Suppressor macrophage treated with lipopolysaccharide for 1 hour (primary cell): Measurements from ENCODE around the gene CPT1B.
A peak's percentile ranks its signal among the peaks of the same experiment; 100 is the strongest.

Experiments
- DNase-seq, 3 donors: peaks; one replicate each; pipeline ENCODE4 v3.0.0-alpha.2; 2020 to 2022

The CPT1B gene

DNA sequence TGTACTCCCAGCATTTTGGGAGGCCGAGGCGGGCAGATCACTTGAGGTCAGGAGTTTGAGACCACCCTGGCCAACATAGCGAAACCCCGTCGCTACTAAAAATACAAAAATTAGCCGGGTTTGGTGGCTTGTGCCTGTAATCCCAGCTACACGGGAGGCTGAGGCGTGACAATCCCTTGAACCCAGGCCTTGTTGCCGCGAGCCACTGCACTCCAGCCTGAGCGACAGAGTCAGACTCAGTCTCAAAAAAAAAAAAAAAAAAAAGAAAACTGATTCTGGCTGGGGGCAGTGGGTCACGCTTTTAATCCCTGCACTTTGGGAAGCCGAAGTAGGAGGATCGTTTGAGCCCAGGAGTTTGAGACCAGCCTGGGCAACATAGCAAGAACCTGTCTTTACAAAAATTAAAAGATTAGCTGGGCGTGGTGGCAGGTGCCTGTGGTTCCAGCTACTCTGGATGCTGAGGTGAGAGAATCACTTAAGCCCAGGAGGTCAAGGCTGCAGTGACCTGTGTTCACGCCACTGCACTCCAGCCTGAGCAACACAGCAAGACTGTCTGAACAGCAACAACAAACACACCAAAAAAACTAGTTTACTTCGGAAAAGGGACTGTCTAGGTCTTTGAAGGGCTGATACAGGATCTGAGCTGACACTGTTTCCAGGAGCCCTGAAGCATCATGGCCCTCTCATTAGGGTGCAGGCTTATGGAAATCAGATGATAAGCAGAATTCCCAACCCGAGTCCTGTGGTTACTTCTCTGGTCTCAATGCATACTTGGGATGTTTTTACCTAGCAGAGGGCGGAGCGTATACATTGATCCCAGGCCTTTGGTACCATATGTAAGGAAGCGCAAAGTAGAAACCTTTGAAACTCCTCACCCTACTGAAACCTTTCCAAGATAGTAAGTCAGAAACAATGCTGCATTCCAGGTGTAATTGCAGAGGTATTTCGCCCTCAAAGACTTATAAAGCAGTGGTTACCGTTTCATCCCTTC is 6.2 kb upstream of the CPT1B start:
- DNase-seq: no peak

DNA sequence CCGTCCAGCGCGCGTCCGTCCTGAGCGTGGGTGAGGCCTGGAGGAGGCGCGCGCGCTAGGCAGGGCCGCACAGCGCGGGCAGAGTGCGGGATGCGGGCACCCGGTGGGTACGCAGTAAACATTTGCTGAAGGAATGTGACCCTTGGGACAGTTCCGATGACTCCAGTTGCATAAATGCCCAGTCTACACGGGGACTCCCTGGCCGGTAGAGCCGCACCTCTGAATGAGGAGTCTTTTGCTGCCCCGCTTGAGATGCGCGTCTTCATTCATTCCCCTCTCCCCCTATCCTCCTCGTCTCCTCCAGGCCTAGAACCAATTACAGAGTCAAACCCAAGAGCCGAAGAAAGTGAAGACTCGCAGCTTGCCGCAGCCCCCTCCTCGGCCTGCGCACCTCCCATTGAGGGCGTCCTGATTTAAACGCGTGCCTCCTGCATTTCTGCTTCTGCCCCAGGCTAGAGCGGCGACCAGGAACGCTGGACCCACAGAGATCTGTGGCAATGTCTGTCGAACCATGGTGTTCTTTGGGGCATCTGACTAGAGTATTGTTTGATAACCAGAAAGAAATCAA is 5.2 kb upstream of the CPT1B start:
- DNase-seq: no peak

DNA sequence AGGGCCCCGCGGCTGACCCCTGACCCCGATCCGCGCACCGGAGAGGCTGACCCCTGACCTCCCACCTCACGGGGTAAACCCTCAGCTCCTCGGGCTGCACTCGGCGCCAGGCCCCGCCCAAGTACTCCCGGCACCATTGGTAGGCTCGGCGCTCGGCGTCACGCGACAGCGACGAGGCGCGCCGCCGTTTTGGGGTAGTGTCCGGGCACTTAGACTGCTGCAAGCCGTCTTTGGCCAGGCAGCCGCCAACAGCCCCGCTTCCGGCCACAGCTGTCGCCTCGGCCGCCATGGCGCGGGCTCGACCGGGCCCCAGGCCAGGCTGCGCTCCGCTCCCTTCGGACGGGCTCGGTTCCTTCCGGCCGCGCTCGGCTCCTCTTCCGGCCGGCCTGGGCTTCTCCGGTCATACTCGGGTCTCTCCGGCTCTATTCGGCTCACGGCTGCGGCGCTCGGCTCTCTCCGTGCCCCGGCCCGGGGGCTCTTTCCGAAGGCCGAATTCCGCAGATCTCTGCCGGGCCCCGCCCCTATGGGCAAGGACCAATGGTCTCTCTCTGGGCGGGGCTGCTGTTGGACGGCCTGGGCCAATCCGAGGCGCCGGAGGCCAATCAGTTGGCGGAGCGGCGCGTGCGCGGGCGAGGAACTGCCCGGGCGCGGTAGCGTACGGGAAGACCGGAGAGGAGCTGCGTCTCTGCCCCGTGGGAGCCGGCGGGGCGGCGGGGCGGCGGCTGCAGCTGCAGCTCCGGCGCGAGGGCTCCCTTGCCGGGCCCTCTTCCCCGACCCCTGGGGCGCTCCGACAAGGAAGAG is 4.5 kb upstream of the CPT1B start, which contains the start of gene CHKB:
CHKB (minus strand) TSS at position 357 of the 801 bp plus-strand sequence; CDS start at position 289, 68 bp downstream.
- DNase-seq: peak; percentile 99

DNA sequence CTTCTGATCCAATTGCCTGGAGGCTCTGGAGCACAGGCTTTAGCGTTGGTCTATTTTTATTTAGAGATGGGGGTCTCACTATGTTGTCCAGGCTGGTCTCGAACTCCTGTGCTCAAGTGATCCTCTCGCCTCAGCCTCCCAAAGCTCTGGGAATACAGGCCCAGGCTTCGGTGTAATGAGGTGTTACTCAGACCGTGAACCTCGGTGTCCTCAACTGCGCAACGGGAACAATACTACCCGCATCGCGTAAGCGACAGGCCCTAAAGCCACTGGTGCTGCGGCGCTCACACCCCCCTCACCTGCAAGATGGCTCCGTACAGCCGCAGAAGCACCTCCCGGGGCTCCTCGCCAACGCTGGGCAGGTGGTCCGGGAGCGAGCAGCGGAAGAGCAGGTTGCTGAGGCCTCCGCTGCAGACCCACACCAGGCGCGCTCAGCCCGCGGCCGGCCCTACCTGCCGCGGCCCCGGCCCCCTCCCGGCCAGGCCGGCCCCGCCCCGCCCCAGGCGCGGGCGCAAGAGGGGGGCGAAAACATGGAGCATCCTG is 3.8 kb upstream of the CPT1B start:
- peak in 1 of 3 donors; percentile 44 for DNase-seq

DNA sequence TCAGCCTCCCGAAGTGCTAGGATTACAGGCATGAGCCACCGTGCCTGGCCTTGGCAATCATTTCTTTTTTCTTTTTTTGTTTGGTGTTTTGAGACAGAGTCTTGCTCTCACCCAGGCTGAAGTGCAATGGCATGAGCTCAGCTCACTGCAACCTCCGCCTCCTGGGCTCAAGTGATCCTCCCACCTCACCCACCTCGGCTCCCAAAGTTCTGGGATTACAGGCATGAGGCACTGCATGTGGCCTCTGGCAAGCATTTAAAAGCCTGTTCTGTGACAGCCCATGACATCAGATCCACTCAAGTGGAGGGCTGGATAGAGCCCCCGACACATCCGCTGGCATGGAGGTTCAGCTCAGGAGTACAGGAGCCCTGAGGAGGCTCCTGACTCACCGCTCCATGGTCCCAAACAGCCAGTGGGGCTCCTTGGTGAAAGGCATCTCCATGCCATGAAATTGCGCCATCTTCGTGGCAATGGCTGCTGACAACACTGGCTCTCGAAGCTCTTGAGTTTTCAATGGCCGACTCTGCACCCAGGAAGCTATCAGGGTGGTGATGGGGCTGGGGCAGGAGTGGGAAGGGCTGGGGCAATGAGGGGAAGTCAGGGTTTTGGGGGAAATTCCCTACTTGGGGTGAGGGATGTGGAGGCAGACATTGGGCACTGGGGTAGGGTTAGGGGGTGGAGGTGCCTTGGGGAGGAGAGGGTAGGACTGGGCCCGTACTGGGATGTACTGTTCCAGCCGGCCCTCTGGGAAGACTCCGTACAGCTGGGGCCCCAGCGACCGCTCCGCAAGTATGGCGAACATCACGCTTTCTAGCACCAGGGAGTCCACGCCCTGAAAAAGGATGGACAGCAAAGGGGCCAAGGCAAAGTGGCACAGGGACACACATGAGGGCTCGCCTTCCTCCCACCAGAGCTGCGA is 3.1 kb upstream of the CPT1B start:
- peak; percentile 69 to 76 (median 75) for DNase-seq

DNA sequence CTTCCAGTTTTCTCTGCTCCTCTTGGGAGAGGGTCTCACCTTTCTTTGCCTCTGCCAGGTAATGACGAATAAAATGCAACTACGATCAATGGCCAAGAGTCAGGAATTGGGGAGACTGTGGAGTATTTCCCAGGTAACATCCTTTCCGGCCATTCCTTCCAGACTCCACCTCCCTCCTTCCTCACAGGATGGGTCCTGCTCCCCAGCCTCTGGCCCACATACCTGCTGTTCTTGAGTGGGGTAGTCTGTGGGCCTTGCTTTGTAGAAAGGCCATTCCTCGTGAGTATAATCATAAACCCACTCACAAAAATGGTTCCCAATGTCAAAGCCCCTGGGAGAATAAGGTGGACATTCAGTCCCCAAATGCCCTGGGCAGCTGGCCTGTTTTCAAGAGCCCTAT is 1.5 kb upstream of the CPT1B start:
- no peak for DNase-seq

DNA sequence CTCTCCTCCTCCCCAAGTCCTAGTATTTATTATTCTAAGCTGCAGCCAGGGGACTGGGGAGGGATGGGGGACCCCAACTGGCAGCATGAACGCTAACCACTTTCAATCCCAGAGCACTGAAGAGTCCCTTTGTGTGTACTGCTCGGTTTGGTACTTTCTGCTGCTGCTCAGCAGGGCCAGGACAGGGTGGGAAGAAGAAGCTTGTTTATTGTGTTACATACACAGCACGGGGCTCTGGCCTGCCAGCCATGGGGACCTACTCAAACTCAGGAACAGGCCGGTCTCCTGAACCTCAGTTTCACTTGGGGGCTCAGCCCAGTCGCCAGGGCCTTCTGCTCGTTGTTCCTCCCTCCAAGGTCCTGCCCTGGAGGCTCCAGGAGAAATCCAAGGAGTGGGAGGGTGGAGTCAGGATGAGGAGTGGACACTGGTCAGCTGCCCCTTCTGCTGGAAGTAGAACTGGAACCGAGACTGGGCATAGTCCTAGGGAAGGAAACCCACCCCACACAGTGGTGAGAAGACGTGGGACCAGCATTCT is 616 bp upstream of the CPT1B start:
- no peak for DNase-seq

DNA sequence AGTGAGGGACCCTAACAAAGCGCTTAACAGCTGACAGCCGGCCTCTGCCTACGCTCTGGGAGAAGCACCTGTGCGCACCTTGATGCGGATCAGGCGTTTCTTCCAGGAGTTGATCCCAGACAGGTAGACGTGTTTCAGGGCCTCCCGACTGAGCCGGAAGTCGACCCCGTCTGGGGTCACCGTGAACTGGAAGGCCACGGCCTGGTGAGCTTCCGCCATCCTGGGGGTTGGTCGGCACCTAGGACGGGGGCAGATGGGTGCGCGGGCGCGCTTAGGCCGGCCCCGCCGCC is 585 bp downstream of the CPT1B start:
- no peak for DNase-seq

DNA sequence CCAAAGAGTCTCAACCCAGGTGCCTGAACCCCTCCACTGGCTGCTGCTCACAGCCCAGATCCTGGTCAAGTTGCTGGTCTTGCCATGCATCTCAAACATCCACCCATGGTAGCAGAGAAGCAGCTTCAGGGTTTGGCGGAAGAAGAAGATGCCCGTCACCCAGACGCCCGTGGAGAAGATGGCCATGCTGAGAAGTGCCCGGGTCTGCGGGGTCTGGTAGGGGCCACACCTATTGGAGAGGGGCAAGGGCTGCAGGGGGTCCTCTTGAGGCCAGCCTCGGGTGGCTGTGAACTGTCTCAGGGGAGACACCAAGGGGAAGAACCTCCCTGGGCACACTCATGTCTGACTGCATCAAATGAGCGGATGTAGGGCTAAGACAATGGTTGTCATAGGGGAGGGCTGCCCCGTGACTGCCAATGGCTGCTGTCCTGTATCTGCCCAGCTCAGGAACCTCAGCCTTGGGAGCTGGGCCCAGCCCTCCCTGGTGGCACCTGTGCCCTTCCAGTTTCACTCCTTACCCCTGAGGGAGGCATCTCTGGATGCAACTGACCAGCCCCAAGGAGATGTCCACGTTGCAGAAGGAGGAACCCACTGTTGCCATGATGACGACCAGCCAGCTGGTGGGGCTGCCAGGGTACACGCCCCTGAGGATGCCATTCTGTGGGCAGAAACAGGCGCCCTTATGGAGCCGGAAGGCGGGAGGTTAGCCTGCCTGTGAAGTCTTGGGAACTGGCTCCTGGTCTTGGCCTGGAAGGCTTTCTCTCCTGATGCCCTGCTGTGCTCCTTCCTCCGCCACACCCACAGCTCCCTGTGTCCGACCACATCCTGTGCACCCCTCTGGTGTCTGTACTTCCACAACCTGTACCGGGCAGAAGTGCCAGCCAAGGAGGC is 1.2 kb downstream of the CPT1B start:
- peak in 1 of 3 donors; percentile 39 for DNase-seq

DNA sequence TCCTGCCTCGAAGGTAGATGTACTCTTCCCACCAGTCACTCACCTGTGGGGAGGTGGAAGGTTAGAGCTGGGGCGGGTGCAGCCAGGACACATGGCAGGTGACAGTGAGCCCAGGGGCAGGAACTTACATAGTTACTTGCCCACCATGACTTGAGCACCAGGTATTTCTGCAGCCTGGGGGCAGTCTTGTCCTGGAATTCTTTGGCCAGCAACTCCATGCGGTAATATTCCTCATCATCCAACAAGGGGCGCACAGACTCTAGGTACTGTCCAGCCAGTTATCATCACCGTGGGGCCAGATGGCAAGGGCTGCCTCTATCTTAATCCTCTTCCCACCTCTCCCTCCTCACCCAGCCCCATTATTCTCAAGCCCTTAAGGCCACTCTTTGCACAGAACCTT is 2.2 kb downstream of the CPT1B start:
- peak in 2 of 3 donors; percentile 41 to 47 for DNase-seq

DNA sequence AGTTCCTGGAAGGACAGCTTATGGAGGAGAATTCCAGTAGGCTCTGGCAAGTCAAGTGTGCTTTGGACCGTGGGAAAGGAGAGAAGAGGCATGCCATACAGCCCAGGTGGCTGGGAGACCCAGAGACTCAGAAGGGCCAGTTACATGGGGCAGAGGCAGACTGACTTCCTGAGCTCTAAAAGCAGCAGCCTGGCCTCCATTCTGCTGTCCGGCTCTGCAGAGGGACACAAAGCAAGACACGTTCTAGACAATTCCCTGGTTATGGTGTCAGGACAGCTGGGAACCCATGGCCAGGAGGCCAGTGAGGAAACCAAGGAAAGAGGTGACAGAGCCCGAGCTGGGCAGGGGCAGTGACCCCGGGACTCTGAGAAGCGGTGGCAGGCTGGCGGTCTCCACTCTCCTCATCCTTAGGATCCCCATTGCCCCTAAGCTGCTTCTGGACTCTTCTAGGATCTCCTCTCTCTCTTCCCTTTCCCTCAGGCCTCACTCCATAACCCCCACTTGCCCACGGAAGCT is 2.7 kb downstream of the CPT1B start:
- DNase-seq: no peak

DNA sequence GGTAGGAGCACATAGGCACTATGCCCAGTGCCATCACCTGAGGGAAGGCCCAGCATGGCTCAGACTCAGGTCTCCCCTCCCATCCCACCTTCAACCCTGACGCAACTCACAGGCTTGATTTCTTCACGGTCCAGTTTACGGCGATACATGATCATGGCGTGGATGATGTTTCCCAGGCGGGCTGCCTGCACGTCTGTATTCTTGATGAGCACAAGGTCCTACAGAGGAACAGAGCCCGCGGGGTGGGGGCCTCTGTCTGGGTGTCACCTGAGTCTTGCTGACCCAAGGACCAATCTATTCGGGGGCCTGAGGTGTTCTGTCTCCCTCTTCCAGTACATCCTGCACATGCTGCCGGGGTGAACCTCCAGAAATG is 3.9 kb downstream of the CPT1B start:
- no peak for DNase-seq

DNA sequence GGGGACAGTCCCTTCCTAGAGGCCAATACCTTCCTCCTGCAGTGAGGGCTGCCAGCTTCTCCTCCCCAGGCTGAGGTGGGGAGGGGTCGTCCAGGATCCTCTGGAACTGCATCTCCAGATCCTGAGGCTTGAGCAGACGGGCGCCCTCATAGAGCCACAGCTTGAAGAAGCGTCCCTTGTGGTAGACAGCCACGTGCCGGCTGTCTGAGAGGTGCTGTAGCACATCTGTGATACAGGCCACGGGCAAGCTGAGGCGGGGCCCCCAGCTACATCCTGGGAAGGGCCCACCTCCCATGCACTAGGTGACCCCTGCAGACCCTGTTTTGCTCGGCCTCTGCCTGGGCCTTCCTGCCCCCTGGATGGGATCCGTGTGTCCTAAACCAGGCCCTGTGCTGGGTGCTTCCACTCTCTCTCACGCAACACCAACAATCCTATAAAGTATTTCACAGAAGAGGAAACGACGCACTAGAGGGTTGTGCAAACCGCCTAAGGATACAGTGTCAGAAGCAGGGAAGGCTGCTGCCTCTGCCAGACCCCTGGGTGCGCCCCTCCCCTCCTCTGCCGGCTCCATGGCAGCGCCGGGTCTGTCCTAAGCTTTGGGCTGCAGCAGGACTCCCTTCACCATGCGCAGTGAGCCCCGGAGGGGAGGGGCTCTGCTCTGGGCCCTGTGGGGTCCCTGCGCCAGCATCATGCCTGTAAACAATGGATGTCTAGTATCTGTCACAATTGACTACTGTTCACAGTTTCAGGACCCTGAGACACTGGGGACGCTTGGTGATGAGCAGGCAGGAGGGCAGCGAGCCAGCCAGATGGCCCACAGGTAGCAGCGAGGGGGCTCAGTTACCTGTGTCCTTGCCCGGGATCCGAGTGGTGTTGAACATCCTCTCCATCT is 4.5 kb downstream of the CPT1B start:
- DNase-seq: no peak

DNA sequence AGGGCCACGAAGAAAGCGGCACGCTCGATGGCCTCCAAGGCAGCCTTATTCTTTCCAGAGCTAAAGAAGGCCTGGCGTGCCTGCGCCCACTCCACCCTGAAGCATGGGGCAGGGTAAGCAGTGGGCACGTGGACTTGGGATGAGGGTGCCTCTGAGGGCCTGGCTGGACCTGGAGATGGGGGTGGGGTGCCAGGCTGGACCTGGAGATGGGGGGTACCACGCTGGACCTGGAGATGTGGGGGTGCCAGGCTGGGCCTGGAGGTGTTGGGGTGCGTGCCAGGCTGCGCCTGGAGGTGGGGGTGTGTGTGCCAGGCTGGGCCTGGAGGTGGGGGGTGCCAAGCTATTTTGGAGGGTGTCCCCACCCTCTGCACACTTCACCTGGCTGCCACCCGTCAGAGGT is 5.3 kb downstream of the CPT1B start:
- no peak for DNase-seq

DNA sequence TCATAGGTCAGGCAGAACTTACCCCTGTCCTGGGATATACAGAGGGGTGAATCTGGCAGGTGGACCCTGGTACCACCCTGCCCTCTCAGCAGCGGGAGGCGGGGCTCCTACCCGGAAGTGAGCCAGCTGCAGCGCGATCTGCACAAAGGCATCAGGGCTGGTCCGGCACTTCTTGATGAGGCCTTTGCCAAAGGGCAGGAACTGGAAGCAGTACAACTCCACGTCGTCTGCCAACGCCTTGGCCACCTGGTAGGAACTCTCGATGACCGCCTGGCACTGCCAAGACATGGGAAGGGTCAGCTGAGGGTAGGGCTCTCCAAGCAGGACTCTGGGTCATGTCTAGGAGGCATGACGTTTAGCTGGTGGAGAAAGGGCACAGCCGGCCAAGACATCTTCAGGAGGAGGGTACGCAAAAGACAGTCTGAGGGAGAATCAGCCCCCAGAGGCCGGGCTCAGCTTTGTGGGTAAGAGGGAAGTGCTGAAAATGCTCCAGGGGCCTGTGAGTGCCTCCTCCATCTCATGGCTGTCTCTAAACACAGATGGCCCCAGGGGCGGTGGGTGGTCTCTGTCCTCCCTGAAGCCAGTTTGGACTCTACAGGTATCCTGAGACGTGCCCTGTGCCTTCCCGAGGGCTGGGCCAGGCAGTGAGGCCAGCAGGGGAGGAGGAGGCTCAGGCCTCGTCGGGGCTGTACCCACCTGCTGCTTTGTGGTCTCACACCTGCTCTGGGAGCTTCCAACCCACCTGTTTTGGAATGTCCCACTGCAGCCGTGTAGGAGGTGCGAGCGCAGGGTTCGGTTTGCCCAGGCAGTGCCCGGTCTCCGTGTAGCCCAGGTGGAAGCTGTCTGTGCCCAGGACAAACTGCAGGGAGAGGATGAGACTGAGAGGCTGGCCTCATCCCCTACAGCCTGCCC is 6.7 kb downstream of the CPT1B start:
- no peak for DNase-seq

DNA sequence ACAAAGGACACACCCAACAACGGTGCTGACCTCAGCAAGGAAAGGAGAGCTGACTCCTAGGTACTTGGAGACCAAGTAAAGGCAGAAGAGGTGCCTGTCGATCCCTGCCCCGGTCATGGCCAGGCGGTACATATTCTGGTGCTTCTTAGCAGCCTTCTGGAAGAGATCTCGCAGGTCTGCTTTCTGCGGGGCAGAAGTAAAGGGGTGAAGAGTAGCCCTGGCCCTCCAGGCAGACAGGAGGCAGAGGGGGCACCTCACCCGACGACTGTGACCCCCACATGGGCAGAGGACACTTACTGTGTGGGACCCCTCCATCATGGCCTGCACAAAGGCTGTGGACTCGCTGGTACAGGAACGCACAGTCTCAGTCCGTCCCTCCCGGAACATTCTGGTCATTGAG is 7.4 kb downstream of the CPT1B start:
- DNase-seq: no peak

DNA sequence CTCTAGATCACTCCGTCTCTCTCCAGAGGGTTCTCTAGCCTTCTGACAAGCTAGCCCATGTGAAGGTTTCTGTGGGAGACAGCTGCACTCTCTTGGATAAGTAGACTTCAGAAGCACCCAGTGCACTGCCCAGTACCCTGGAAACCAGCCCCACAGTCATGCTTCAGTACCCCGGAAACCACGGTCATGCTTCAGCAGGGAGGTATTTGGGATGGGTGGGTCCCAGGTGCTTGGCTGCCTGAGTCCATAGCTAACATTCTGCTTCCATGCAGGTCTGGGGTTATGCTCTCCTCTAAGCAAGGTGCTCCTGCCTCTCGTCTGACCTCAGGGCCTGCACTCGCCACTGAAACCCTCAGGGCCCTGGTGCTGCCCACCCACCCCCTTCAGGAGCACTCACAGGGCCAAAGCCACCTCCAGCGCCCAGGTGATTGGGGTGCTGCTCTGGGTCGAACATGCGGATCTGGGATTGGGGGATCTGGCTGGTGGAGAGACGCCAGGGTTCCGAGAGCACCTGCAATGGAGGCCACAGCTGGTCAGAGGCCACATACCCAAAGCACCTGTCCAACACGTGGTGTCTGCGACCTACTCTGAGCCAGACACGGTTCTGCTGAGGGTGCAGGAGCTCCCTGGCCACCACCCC is 8.2 kb downstream of the CPT1B start:
- DNase-seq: no peak

DNA sequence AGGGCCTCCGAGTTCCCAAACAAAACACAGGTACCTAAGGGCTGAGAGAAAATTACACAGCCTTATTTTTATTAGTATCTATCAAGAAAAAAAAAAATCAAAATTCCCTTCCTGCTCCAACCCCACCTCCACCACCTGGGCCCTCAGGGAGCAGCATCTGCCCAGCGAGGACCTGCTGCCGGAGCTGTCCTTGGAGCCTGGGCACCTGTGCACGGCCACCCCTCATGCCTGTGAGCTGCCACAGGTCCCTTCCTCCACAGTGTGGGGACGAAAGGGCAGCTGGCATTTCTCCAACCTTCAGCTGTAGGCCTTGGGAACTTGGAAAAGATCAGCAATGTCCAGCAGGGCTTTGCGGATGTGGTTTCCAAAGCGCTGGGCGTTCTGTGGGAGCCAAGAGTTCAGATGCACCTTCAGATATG is 9.2 kb downstream of the CPT1B start:
- no peak for DNase-seq
